Globus pallidus (tissue), 1 donor: ENCODE results near the gene IL2RA.
"Not testable (repeated sequence)": the region's sequence is repeated elsewhere in the genome, so short reads cannot be mapped to it uniquely, and the experiment has no call there.

ENCODE experiments used
- DNase-seq: peaks from one replicate; pipeline ENCODE4 v3.0.0-alpha.2; 2015; ENCODE audit warnings: low spot score

The IL2RA gene

DNA sequence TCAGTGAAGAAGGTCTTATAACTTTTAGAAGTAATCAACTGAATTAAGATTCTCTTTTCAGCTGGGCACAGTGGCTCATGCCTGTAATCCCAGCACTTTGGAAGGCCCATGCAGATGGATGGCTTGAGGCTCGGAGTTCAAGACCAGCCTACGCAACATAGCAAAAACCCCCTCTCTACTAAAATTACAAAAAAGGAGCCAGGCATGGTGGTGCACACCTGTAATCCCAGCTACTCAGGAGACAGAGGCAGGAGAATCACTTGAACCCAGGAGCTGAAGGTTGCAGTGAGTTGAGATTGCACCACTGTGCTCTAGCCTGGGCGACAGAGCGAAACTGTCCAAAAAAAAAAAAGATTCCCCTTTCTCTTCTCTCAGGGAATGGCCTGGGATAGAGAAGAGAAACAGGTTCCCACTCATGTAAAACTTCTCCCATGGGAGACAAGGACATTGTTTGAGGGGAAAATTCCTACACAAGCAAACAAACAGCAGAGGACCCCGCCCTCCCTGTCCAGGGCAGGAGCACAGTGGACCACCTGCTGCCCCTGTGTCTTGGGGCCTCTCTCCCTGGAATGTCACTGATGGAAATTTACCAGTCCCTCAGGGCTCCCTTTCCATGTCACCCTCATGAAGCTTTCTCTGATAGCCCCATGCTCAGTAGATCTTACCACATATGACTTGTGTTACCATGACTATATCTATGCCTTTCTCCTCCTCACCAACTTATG, 5.6 kb downstream of the IL2RA start:
- DNase-seq = no peak

DNA sequence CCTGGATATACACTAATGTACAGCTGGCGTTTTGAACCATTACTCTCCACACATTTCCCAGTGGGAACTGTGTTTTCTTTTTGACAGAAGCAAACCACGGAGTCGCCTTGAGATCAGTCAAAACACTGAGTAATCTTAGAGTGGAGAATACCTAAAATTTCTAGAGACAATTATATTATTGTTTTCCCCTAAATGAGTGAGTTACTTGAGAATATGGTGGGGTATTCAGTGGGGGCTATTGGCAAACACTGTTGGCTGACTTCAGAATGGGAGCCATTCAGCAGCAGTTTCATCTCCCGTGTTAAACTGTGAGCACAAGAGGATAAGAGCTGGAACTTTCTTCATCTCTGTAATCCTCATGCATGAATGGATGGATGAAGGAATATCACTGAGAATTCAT, 6.2 kb downstream of the IL2RA start:
- DNase-seq = no peak

DNA sequence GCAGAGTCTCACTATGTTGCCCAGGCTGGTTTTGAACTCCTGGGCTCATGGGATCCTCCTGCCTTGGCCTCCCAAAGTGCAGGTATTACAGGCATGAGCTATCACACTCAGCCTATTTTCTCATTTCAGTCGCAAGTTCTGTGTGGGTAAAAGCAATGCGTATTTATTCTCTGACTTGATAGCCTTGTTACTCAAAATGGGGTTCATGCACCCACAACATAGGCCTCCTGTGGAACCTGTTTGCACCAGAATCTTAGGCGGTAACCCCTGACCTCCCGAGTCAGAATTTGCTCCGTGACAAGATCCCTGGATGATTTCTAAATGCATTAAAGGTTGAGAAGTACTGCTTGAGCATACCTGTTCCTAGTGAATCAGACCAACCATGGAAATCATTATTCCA, 7.3 kb downstream of the IL2RA start:
- DNase-seq = no peak

DNA sequence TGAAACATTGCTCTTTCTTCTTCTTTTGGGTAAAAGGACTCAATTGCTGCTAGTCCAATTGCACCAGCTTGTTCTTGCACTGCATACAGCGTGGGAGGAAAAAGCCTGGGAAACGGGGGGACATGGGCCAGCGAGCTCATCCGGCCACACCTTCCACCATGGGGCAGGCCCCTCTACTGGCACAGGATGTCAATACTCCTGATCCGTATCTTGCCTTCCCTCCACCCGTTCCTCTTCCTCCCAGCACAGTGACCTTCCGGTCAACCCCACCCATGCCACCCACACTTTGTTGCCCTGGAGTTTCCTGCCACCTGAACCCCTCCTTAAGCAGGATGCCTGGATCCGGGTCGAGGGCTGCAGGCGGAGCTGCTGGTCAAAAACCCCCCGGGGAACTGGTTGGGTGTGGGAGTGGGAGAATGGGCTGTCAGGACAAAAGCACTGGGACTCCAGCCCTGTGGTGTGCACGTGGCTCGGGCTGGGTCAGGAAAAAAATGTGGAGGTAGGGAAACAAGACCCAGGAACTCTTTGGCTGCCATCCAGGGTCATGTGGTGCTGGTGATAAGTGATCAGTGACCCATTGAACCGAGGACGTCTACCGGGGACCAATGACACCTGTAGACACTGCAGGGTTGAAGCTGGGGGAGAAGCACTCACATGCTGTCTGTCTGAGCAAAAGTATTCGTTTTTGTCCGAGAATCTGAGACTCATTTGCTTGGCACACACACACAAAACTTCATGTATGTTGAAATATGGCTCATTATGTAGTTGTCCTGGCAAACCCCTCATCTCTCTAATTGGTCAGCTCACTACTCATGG, 8.1 kb downstream of the IL2RA start:
- no peak for DNase-seq

DNA sequence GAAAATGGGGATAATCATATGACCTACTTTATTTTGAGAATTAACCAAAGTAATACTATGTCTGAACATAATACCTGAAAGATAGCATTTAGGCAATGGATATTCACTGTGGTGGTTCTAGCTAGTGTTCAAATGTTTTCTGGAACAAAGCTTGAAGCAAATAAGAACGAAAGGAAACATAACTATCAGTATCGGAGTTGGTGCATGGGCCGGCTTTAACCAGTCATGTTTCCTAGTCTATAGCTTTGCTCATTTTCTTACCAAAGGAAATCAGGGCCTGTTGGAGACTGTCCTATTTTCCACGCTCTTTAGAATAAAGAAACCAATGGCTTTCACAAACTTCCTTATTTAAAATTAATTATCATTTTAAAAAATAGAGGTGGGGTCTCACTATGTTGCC, 8.9 kb downstream of the IL2RA start:
- no peak for DNase-seq

DNA sequence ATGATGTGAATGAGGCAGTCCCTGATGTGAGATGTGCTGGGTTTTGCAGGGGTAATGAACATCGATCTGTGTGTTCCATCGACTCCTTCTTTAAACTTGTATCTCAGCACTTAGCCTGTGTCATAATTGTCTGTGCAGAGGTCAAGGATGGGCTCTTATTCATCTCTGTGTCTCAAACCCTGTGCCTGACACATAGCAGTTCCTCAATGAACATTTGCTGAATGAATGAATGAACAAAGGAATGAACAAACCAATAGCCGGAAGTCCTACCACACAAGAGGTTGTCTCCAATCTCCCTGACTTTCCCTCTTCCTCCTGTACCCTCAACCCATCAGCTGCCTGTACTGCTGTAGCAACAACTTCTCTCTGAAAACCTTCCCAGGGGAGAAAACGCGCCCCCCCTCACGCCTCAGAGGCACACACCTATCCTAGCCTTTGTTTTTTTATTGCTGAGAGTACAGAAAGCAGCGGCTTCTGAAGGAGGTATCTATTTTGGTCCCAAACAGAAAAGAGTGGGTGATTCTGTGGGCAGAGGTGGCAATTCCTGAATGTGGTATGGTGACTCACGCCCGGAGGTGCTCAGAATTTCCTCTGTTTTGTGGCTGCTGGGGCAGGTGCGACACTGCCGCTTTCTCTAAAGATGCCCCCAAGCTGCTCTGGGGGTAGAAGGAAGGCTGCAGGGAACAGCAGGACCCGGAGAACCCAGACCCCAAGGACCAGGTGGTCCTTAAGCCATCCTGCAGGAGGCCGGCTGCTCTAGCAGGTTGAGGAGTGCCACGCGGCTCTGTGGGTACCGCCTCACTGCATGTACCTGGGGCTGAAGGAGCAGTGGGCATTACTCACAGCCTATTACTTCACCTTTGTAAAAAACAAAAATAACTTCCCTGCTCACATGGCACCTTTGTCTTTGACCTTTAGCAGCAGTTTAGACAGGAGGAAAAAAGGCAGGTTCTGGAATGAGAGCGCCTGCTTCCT, 9.6 kb downstream of the IL2RA start:
- no peak for DNase-seq

DNA sequence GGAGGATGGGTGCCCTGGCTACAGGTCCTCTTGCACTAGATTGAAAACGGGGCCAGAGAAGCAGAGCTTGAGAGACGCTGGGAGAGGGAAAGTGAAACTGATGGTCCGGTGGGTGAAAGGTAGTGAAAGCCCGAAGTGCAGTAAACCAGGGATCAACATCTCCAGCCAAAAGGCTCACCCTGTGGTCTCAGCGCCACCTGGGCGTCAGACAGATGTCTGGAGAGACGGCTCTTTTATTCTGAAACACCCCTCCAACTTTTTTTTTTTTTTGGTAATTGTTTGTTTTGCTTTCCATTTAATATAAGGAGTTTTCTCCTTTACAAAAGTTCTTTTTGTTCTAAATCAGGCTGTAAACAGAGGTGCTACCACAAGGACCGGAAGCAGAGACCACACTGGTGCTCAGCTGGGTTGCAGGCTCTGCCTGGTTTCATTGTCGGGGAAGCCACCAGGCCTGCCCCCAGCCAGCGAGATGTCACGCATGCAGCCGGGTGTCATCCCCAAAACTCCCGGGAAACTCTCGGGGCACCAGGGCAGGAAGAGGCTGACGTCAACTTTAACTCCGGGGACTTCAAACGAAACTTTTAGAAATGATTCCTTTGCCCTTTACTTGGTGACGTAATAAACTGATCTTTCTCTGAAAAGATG, 11.2 kb downstream of the IL2RA start:
- DNase-seq = peak; percentile 26

DNA sequence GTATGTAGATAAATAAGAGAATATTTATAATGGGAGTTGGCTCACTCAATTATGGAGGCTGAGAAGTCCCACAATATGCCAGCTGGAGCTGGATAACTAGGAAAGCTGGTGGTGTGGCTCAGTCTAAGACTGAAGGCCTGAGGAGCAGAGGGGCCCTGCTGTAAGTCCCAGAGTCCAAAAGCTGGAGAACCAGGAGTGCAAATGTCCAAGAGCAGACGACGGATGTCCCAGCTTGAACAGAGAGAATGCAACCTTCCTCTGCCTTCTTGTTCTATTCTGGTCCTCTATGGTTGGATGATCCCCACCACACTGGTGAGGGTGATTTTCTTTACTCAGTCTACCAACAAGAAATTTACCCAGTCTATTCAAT, 13.2 kb downstream of the IL2RA start:
- no peak for DNase-seq

DNA sequence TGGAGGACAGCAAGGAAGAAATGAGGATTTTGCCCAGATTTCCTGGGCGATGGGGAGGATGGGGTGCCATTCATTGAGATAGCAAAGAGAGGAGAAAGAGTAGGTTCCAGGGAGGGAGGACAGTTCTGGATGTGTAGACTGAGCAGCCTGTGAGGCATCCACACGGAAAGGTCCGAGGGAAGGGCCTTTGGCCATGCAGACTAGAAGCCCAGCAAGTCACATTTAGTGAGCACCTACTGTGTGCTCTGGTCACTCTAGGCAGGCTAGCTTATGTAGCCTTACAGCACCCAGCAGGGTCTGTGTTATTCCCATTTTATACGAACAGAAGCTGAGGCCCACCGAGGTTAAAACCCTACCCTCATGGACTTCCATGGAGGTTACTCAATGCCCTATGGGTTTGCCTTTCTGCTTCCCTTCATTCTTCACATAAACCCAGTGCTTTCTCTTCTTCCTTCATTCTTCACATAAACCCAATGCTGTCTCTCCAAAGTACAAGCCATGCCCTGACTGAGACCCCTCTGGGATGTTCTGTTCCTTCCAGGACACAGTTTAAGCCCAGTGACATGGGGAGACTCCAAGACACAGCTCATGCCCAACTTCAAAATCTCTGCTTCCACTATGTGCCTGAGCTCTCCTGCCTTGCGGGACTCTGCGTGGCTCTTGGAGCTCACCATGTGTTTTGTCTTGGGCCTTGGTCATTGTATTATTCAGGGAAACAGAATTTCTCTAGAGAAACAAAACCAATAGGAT, 13.7 kb downstream of the IL2RA start:
- no peak for DNase-seq

DNA sequence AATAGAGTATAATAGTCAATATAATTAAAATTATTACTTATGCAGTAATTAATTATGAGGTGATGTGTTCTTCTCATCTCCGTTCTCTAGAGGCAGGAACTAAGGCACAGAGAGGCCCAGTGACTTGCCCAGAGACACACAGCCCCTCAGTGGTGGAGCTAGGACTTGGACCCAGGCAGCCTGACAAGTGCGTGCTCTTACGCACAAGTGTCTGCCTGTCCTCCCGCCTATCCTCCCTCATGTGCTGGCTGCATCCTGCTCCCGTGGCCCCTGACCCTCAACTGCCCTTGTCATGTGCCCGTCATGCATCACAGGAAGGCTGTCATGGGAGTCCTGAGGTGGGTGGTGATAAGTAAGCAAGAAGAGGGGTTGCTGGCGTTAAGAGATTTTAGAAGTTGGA, 14.3 kb downstream of the IL2RA start:
- DNase-seq = no peak

DNA sequence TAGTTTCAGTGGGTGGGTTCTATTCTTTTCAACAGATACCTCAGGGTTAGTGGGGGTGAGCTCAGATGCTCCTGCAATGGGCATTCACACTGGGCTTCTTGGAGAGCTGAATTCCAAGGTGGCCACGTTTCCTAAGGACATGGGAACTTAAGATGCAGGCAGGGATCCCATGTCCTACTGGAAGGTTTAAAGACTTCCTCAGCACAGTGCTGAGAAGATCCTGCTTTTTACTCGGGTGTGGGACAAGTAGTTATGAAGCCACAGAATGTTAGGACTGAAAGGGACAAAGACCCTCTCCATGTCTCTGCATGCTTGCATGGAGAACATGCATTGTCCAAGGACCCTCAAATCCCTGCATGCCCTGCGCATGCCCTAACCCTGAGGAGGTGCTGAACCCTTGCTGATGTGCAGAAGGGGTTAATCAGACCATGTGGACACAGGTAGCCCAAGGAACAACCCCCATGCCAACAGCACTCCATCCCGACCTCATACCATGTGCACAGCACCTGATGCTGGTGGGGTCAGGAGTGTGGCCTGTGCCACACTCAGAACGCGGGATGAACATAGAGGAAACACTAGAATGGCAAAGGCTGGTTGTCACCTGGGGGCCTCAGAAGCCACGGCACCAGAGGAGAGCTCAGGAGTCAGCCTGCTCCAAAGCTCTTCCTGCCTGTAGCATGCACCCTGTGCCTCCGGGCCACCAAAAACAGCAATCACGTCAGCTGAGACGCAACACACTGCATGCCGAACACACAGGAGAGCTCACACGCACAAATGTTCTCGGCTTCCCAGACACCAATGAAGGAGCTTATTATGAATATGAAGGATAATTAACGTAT, 15.2 kb downstream of the IL2RA start:
- no peak for DNase-seq

DNA sequence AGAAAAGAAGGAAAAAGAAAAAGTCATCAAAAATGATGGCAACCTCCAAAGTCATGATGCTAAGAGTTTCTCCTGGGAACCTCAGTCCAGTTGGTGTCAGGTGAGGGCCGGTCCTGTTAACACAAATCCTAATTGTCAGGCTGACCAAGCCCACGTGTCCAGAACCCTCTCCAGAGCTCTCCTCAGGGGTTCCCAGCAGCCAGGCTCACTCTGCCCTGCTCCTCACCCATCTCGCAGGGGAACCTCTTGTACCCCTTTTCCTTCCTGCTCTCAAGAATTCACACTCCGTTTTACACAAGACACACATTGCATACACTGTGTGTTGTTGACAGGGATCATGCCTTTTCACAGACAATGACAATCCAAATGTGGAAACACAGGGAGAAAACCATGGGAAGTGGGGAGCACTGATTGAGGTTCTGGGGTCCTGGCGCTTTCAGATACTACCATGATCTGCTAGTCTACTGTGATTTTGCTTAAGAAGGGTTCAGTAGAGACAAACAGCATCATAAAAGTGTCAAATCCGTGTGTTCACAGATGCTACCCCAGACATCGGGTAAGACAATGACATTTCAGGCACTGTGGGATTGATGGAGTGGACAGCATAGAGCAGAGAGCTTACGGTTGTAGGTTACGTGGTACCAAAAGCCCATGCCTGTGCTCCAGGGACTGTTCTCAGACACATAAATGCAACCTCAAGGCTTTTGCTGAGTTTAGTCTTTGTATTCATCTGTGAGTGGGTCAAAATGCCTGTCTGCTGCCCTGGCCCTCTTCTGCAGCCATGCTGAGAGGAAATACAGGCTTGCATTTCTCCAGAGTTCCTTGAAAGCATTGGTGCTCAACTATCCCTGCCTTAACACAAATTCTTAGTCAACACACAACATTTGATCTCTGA, 16.0 kb downstream of the IL2RA start:
- no peak for DNase-seq

DNA sequence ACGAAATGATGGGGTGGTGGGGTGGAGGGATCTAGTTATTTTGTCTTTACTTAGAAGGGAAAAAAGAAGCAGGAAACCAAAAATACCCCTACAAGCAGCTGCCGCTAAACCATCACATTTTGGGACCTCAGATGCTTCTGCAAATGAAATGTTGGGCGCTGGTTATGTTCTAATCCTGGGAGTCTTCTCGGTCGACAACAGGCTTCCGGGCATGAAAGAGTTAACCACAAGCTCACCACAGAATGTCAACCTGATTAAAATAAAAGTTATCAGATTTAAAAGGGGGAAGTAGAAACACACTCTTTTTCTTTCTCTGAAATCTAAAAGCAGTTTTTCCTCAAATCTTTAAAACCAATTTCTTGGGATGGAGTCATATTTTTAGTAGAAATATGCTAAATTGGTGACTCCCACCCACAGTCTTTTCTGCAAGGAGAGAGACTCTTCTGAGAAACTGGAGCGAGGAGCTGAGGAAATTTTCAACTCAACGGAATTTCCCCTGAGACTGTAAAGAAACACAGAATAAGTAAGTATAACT, 16.8 kb downstream of the IL2RA start:
- no peak for DNase-seq

DNA sequence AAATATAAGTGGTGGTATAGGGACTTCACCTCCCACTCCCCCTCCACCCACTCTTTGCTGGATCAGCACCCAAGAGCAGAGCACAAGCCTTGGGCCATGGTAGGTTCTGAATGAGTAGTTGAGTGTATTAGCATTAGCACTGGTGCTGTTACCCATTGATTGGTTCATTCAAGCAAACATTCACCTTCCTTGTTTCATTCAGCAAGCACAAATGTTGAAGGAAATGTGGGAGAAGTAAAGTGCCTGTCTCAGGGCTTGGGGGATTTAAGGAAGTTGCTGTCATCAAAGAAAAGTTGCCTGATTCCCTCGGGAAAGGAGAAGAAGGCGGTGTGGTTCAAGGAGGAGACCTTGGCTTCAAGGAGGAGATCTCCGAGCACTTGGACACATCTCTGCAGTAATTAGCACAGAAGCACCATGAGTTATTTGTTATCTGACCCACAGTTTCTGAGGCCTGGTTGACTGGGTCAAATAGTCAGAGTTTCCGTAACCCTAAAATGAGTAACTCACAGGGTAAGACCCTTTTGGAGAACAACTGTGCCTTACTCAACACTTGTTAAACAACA, 17.3 kb downstream of the IL2RA start:
- no peak for DNase-seq

DNA sequence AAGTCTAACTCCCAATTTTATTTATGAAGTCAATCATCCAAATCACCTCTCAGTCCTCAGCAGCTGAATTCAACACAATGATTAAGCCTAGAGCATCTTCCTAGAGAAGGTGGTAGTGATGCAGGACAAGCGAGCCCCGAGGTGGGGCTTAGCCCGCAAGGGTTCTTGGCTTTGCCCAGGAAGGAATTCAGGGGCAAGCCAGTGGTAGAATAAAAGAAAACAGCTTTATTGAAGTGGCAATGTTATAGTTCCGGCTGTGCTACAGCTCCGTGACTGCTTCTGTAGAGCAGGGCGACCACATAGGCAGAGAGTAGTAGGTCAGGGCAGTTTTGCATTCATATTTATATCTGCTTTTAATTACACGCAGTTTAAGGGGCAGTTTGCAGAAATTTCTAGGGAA, 18.1 kb downstream of the IL2RA start:
- DNase-seq = no peak

DNA sequence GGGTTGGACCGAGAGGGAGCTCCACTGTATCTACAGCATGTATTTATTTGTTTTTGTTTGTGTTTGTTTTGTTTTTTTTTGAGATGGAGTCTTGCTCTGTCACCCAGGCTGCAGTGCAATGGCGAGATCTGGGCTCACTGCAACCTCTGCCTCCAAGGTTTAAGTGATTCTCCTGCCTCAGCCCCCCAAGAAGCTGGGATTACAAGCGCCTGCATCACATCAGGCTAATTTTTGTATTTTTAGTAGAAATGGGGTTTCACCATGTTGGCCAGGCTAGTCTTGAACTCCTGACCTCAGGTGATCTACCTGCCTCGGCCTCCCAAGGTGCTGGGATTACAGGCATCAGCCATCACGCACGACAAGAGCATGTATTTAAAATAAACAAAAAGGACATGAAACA, 18.8 kb downstream of the IL2RA start:
- DNase-seq = not testable (repeated sequence)

DNA sequence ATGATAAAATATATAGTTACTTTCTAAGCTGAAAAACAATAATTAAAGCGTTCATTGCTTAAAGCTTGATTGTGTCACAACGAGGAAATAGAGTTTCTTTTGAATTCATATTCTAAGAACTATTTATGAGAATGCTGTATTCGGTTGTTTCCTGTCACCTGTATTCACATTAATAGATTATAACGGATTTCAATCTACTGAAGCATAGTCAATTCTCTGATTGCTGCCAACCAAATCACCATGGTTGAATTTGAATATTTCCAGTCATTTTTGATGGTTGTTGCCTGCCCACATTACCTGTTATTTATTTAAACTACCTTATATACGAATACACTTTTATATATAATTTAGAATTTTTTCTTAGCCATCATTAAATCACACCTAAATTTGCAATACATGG, 22.0 kb downstream of the IL2RA start:
- no peak for DNase-seq

DNA sequence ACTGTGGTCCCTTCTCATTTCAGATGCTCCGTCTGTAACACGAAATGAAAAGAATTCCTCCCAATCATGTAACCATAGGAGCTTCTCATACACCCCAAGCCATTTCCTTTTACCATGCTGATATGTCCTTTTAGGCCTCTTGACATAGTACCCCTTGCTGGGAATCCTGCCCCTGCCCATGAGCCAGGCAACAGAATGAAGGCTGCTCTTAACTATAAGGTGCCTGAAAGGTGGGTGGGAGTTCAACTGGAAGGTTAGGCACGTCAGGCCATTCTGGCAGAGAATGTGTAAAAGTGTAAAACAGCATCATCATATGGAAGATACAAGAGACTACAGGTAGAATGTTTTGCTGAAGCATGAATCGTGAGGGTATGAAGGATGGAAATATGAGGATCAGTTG, 22.5 kb downstream of the IL2RA start:
- DNase-seq = no peak
